HepG2 (cell line): ENCODE measurements around the gene SMYD5. TPM values are rescaled to one million over a fixed set of nuclear protein-coding genes. Genes with fewer than 3 reads are reported as not detected.

Source experiments
- EHMT2 ChIP-seq: fragments of 200-600 bp; sonication (generic); IDR thresholded peaks from 2 replicates; pipeline ENCODE4 v1.7.0; 2017; ENCODE audit warnings: antibody characterized with exemption, low read depth, low read length, borderline replicate concordance
- HES4 ChIP-seq: sonication (generic); formaldehyde crosslinking; IDR thresholded peaks from 2 replicates; pipeline ENCODE4 v1.9.0; 2021; ENCODE audit warnings: mild to moderate bottlenecking, missing genetic modification reagents, borderline replicate concordance
- HOXA9 ChIP-seq: sonication (generic); formaldehyde crosslinking; IDR thresholded peaks from 2 replicates; pipeline ENCODE4 v1.8.1; 2022; ENCODE audit warnings: missing genetic modification reagents, mild to moderate bottlenecking, moderate library complexity, borderline replicate concordance
- JUNB ChIP-seq: sonication (generic); formaldehyde crosslinking; IDR thresholded peaks from 2 replicates; pipeline ENCODE4 v1.8.0; 2022; ENCODE audit warnings: missing genetic modification reagents, mild to moderate bottlenecking, borderline replicate concordance
- NFE2L1 ChIP-seq: sonication (generic); formaldehyde crosslinking; IDR thresholded peaks from 2 replicates; pipeline ENCODE4 v1.4.0; 2020; ENCODE audit warnings: missing genetic modification reagents, mild to moderate bottlenecking, borderline replicate concordance
- POGZ ChIP-seq: sonication (generic); formaldehyde crosslinking; IDR thresholded peaks from 2 replicates; pipeline ENCODE4 v1.4.0; 2020; ENCODE audit warnings: mild to moderate bottlenecking, missing genetic modification reagents
- RCOR2 ChIP-seq: IDR thresholded peaks from 2 replicates; pipeline ENCODE4 v1.6.1; 2016; ENCODE audit warnings: missing biosample characterization, missing genetic modification reagents
- SMARCE1 ChIP-seq: fragments of 450-650 bp; IDR thresholded peaks from 2 replicates; pipeline ENCODE4 v1.6.1; 2017; ENCODE audit warnings: borderline replicate concordance
- SNAPC2 ChIP-seq: sonication (generic); formaldehyde crosslinking; IDR thresholded peaks from 2 replicates; pipeline ENCODE4 v1.8.1; 2022; ENCODE audit warnings: mild to moderate bottlenecking, missing genetic modification reagents
- SP5 ChIP-seq: IDR thresholded peaks from 2 replicates; pipeline ENCODE4 v1.6.1; 2016; ENCODE audit warnings: low read depth, borderline replicate concordance
- TRIM24 ChIP-seq: sonication (generic); formaldehyde crosslinking; IDR thresholded peaks from 2 replicates; pipeline ENCODE4 v1.8.0; 2022; ENCODE audit warnings: mild to moderate bottlenecking, missing genetic modification reagents
- U2AF2 ChIP-seq: fragments of 200-400 bp; formaldehyde crosslinking; IDR thresholded peaks from 2 replicates; pipeline ENCODE4 v1.6.1; 2017; ENCODE audit warnings: low read depth, mild to moderate bottlenecking, low read length
- ZBTB4 ChIP-seq: sonication (generic); formaldehyde crosslinking; IDR thresholded peaks from 2 replicates; pipeline ENCODE4 v1.4.0; 2020; ENCODE audit warnings: missing genetic modification reagents, mild to moderate bottlenecking, borderline replicate concordance
- ZNF143 ChIP-seq: sonication (generic); formaldehyde crosslinking; IDR thresholded peaks from 2 replicates; pipeline ENCODE4 v1.4.0; 2020; ENCODE audit warnings: missing genetic modification reagents
- ZNF549 ChIP-seq: sonication (generic); formaldehyde crosslinking; IDR thresholded peaks from 2 replicates; pipeline ENCODE4 v1.5.0; 2020; ENCODE audit warnings: missing genetic modification reagents
- ZNF605 ChIP-seq: sonication (generic); formaldehyde crosslinking; IDR thresholded peaks from 2 replicates; pipeline ENCODE4 v1.8.0; 2022; ENCODE audit warnings: mild to moderate bottlenecking, missing genetic modification reagents
- ZNF772 ChIP-seq: sonication (generic); formaldehyde crosslinking; IDR thresholded peaks from 2 replicates; pipeline ENCODE4 v1.5.0; 2020; ENCODE audit warnings: mild to moderate bottlenecking, missing genetic modification reagents
- ZNF776 ChIP-seq: sonication (generic); formaldehyde crosslinking; IDR thresholded peaks from 2 replicates; pipeline ENCODE4 v1.4.0; 2020; ENCODE audit warnings: mild to moderate bottlenecking, missing genetic modification reagents
- ZNF879 ChIP-seq: sonication (generic); formaldehyde crosslinking; IDR thresholded peaks from 2 replicates; pipeline ENCODE4 v1.8.1; 2023; ENCODE audit warnings: missing genetic modification reagents
- ZNF883 ChIP-seq: sonication (generic); formaldehyde crosslinking; IDR thresholded peaks from 2 replicates; pipeline ENCODE4 v1.5.1; 2020; ENCODE audit warnings: mild to moderate bottlenecking, missing genetic modification reagents; ENCODE audit errors: not compliant biosample characterization
- ZSCAN22 ChIP-seq: sonication (generic); formaldehyde crosslinking; IDR thresholded peaks from 2 replicates; pipeline ENCODE4 v1.4.0; 2020; ENCODE audit warnings: mild to moderate bottlenecking, missing genetic modification reagents
- ZSCAN25 ChIP-seq: sonication (generic); formaldehyde crosslinking; IDR thresholded peaks from 2 replicates; pipeline ENCODE4 v1.8.0; 2022; ENCODE audit warnings: mild to moderate bottlenecking, missing genetic modification reagents
- polyA plus RNA-seq, 8 experiments: library from polyadenylated mRNA; depleted of rRNA in 3 of 8; stranded (reverse) in 7 of 8; unstranded in 1 of 8; fragments of >200 nt; fragmentation: Illumina TruSeq in 4 of 8; extraction: Trizol in 4 of 8; gene quantifications; 2 replicates each; pipeline versions ENCODE4 v1.2.1 to v1.2.3, GENCODE V29; 2011 to 2016; ENCODE audit warnings: low read depth in 4 of 8, missing spikeins in 1 of 8, mixed read lengths in 1 of 8; ENCODE audit not compliant: insufficient read depth in 1 of 8
- total RNA-seq, 5 experiments: library from RNA; depleted of rRNA; stranded (reverse); fragments of >200 nt; fragmentation: Illumina TruSeq; extraction: Trizol; gene quantifications; 2 replicates each; pipeline ENCODE4 v1.2.3, GENCODE V29; 2016; ENCODE audit warnings: low read depth in 1 of 5
- TF ChIP-seq, protein P1 (sequence below): sonication (generic); formaldehyde crosslinking; IDR thresholded peaks from 2 replicates; pipeline ENCODE4 v1.4.0; 2020; ENCODE audit warnings: mild to moderate bottlenecking, missing genetic modification reagents, borderline replicate concordance

The SMYD5 gene
- total and polyA plus RNA-seq, 2 of the 13 experiments (the other 11 are each of a cell fraction or from before 2014, with no cell fraction given): 55.8 to 70.4 TPM

- TF ChIP-seq ZSCAN22 (0 out of 2 replicates have a peak, but pooled peaks have one; percentile 62), ZNF772 (CRISPR knock-in tag) (no peak), ZNF549 (CRISPR knock-in tag) (no peak), POGZ (CRISPR knock-in tag) (peak; percentile 73; the same call in 1 of the 2 replicates), HOXA9 (CRISPR knock-in tag) (no peak), ZNF879 (CRISPR knock-in tag) (no peak), SNAPC2 (CRISPR knock-in tag) (no peak), ZNF883 (CRISPR knock-in tag) (no peak), ZNF143 (CRISPR knock-in tag) (no peak), TRIM24 (CRISPR knock-in tag) (no peak), SMARCE1 (no peak), ZSCAN25 (CRISPR knock-in tag) (peak; percentile 68; the same call in 1 of the 2 replicates), ZNF776 (CRISPR knock-in tag) (peak; percentile 67), SP5 (CRISPR knock-in tag) (peak; percentile 69; the same call in 1 of the 2 replicates), ZNF605 (CRISPR knock-in tag) (no peak), U2AF2 (no peak), NFE2L1 (CRISPR knock-in tag) (no peak), HES4 (CRISPR knock-in tag) (0 out of 2 replicates have a peak, but pooled peaks have one; percentile 49), RCOR2 (CRISPR knock-in tag) (no peak; the same call in 1 of the 2 replicates), ZBTB4 (CRISPR knock-in tag) (no peak), JUNB (CRISPR knock-in tag) (no peak), EHMT2 (no peak)
- TF ChIP-seq, protein P1, sequence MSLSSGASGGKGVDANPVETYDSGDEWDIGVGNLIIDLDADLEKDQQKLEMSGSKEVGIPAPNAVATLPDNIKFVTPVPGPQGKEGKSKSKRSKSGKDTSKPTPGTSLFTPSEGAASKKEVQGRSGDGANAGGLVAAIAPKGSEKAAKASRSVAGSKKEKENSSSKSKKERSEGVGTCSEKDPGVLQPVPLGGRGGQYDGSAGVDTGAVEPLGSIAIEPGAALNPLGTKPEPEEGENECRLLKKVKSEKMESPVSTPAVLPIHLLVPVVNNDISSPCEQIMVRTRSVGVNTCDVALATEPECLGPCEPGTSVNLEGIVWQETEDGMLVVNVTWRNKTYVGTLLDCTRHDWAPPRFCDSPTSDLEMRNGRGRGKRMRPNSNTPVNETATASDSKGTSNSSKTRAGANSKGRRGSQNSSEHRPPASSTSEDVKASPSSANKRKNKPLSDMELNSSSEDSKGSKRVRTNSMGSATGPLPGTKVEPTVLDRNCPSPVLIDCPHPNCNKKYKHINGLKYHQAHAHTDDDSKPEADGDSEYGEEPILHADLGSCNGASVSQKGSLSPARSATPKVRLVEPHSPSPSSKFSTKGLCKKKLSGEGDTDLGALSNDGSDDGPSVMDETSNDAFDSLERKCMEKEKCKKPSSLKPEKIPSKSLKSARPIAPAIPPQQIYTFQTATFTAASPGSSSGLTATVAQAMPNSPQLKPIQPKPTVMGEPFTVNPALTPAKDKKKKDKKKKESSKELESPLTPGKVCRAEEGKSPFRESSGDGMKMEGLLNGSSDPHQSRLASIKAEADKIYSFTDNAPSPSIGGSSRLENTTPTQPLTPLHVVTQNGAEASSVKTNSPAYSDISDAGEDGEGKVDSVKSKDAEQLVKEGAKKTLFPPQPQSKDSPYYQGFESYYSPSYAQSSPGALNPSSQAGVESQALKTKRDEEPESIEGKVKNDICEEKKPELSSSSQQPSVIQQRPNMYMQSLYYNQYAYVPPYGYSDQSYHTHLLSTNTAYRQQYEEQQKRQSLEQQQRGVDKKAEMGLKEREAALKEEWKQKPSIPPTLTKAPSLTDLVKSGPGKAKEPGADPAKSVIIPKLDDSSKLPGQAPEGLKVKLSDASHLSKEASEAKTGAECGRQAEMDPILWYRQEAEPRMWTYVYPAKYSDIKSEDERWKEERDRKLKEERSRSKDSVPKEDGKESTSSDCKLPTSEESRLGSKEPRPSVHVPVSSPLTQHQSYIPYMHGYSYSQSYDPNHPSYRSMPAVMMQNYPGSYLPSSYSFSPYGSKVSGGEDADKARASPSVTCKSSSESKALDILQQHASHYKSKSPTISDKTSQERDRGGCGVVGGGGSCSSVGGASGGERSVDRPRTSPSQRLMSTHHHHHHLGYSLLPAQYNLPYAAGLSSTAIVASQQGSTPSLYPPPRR (CRISPR knock-in tag): peak; percentile 70; the same call in 1 of the 2 replicates
Measured at GRCh38 chr2:73176881-73177644, 37.0 kb upstream of the SMYD5 start (continued).
